Measurements from ENCODE around the gene ZNF23.
A peak's percentile ranks its signal among the peaks of the same experiment; 100 is the strongest.

ZNF23 gene

DNA sequence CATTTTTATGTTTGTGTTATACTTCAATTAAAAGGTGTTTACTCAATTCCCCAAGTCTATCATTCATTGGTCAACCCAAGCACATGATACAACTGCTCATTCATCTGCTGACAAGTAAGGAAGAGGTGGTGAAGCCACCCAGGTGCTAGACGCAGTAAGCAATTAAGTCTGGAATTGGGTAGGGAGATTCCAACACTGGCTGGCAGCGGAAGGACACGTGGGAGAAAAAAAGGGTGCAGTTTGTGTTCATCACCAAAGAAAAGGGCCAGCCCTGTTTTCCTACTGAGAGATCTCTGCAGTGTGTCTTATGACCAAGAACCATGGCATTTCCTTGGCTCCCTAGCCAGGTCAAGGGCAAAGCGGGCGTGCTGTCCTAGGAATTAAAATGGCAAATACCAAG lies 11.8 kb upstream of the ZNF23 start:
- DNase-seq (ENCODE audit: low read depth) = peak; percentile 82

DNA sequence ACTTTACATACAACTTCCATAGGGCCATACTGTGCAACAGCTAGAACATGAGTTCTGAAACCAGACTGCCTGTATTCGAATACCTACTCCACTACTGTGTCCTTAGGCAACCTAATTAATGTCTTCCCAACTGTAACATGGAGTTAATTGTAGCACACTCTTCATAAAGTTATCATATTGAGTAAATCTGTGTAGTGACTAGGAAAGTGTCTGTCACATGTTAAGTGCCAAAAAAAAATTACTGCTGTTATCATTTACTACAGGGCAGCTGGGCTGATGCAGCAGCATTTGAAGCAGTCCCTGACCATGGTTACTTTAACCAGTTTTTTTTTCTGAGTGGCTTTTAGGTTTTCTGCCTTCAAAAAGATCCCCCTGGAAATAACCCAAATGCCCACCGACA lies 10.9 kb upstream of the ZNF23 start:
- TF ChIP-seq, protein P1, sequence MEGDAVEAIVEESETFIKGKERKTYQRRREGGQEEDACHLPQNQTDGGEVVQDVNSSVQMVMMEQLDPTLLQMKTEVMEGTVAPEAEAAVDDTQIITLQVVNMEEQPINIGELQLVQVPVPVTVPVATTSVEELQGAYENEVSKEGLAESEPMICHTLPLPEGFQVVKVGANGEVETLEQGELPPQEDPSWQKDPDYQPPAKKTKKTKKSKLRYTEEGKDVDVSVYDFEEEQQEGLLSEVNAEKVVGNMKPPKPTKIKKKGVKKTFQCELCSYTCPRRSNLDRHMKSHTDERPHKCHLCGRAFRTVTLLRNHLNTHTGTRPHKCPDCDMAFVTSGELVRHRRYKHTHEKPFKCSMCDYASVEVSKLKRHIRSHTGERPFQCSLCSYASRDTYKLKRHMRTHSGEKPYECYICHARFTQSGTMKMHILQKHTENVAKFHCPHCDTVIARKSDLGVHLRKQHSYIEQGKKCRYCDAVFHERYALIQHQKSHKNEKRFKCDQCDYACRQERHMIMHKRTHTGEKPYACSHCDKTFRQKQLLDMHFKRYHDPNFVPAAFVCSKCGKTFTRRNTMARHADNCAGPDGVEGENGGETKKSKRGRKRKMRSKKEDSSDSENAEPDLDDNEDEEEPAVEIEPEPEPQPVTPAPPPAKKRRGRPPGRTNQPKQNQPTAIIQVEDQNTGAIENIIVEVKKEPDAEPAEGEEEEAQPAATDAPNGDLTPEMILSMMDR (IDR thresholded peaks at IDR 0.05; ENCODE audit: insufficient read depth, low read depth, low read length, missing control alignments) = no peak
- H3K4me3 ChIP-seq (ENCODE audit: low read length) = no peak overlapping the region
- no peak for DNase-seq (ENCODE audit: low read depth)

More for the DNA sequence above, 11.8 kb upstream of the ZNF23 start:
- TF ChIP-seq, protein P1 (IDR thresholded peaks at IDR 0.05; ENCODE audit: insufficient read depth, low read depth, low read length, missing control alignments) = no peak
- no peak overlapping the region for H3K4me3 ChIP-seq (ENCODE audit: low read length)

DNA sequence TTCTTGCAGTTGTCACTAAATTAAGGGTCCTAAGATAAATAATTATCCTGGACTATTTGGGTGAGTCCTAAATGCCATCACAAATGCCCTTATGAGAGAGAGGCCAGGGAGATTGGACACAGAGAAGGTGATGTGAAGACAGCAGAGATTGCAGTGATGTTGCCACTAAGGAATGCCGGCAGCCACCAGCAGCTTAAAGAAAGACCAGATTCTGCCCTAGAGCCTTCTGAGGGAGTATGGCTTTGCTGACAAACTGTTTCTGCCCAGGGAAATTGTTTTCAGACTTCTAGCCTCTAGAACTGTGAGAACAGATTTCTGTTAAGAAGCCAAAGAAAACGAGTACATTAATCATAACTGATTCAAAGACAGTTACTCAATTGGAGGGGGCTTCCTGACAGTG lies 10.0 kb upstream of the ZNF23 start:
- TF ChIP-seq, protein P1 (IDR thresholded peaks at IDR 0.05; ENCODE audit: insufficient read depth, low read depth, low read length, missing control alignments) = no peak
- H3K4me3 ChIP-seq (ENCODE audit: low read length) = no peak overlapping the region
- no peak for DNase-seq (ENCODE audit: low read depth)

DNA sequence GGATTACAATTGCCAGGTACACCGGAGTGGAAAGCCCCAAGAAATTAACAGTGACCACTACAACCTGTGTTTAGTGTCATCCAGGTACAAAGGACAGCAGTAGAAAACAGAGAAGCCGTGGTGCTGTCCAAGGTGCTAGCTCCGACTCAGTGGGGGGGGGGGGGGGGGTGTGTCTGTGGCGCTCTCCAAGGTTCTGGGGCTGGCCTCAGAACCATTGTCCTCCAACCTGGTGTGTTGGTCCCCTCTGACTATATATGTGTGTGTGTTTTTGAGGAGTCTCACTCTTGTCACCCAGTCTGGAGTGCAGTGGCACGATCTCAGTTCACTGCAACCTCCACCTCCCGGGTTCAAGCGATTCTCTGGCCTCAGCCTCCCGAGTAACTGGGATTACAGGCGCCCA lies 5.8 kb upstream of the ZNF23 start:
- no peak overlapping the region for H3K4me3 ChIP-seq (ENCODE audit: low read length)
- TF ChIP-seq, protein P1 (IDR thresholded peaks at IDR 0.05; ENCODE audit: insufficient read depth, low read depth, low read length, missing control alignments) = no peak
- DNase-seq (ENCODE audit: low read depth) = peak; percentile 56

DNA sequence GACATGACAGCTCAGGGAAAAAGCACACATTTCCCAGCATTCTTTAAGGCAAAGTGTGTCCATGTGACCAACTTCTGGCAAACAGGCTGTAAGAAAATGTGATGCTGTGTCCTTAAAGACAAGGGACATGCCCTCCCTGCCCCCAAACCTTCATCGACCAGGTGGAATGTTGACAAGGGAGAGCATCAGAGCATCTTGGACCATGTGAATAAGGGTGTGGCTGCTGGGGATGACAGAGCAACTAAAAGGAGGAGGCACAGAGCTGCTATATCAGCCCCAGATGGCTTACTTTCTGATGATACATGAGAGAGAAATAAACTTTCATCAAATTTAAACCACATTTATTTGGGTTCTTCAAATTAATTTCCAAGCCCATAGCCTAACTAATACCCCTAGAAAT lies 2.2 kb upstream of the ZNF23 start:
- H3K4me3 ChIP-seq (ENCODE audit: low read length) = no peak overlapping the region
- TF ChIP-seq, protein P1 (IDR thresholded peaks at IDR 0.05; ENCODE audit: insufficient read depth, low read depth, low read length, missing control alignments) = no peak
- DNase-seq (ENCODE audit: low read depth) = no peak

DNA sequence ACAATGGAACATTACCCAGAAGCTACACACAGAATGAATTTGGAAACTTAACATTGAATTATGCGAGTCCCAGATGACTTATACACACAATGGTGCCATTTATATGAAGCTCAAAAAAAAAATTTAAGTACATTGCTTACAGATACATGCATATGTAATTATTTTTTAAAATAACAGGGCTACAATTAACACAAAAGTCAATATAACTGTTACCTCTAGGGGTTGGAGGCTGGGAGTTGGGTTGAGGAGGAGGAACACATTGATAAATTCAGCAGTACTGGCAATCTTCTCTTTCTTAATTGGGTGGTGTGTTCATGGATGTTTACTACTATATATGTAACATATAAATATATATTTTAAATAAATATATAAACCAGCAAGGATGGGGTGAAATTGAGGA lies 1.1 kb downstream of the ZNF23 start:
- DNase-seq (ENCODE audit: low read depth) = no peak
- TF ChIP-seq, protein P1 (IDR thresholded peaks at IDR 0.05; ENCODE audit: insufficient read depth, low read depth, low read length, missing control alignments) = no peak
- peak overlapping the region; percentile 98 for H3K4me3 ChIP-seq (ENCODE audit: low read length)

DNA sequence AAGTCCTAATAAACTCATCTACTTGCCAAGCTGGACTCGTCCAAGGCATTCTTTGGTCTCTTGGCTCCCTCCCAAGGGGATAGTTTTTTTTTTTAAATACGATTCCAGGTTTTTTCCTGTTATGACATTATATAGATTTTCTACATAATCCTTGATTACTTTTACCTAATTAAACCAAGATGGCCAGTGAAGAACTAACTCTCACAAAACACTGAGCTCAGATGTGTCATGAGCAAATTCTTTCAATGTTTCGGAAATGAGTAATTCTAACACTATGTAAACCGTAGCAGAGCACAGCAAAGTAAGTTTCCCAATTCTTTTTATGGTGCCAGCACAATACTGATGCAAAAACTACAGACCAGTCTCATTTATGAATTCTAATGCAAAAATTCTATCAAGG lies 1.8 kb downstream of the ZNF23 start:
- TF ChIP-seq, protein P1 (IDR thresholded peaks at IDR 0.05; ENCODE audit: insufficient read depth, low read depth, low read length, missing control alignments) = no peak
- H3K4me3 ChIP-seq (ENCODE audit: low read length) = no peak overlapping the region
- DNase-seq (ENCODE audit: low read depth) = peak; percentile 61

All from epithelial cell of esophagus (primary cell).